GM18907 (cell line): ENCODE data around the gene UHRF1.
"Not testable (repeated sequence)": the region's sequence is repeated elsewhere in the genome, so short reads cannot be mapped to it uniquely, and the experiment has no call there.

Experiments used
- ATAC-seq: cut with Tn5 transposase; IDR thresholded peaks from one replicate; pipeline ENCODE4 v1.9.1; 2021; ENCODE audit warnings: mild to moderate bottlenecking, moderate library complexity; ENCODE audit not compliant: unreplicated experiment

Gene UHRF1

GRCh38 chr19:4932711-4933110, 23.4 kb downstream of the UHRF1 start:
- ATAC-seq = no peak

GRCh38 chr19:4933528-4933927, 24.2 kb downstream of the UHRF1 start:
- no peak for ATAC-seq

- no peak for ATAC-seq
Measured at GRCh38 chr19:4935444-4935843, 26.1 kb downstream of the UHRF1 start.

DNA sequence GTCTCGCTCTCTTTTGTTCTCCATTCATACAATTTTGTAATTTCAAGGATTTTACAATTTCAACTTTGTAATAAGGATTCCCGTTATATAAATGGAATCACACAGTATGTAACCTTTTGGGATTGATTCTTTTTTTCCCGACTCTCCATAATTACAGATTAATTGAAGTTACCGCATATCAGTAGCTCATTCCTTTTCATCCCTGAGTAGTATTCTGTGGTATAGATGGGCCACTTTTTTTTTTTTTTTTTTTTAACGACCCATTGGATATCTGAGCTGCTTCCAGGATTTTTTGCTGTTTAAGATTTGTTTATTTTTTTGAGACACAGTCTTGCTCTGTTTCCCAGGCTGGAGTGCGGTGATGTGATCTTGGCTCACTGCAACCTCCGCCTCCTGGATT, 27.8 kb downstream of the UHRF1 start:
- ATAC-seq = no peak

DNA sequence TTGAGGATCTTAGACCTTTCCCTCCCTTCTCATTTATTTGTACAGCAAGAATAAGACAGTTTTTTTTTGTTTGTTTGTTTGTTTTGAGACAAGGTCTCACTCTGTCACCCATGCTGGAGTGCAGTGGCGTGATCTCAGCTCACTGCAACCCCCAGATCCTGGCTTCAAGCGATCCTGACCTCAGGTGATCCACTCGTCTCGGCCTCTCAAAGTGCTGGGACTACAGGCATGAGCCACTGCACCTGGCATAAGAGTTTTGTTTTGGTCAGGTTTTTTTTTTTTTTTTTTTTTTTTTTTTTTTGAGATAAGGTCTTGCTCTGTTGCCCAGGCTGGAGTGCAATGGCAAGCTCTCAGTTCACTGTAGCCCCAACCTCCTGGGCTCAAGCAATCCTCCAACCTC, 29.2 kb downstream of the UHRF1 start:
- ATAC-seq = not testable (repeated sequence)

DNA sequence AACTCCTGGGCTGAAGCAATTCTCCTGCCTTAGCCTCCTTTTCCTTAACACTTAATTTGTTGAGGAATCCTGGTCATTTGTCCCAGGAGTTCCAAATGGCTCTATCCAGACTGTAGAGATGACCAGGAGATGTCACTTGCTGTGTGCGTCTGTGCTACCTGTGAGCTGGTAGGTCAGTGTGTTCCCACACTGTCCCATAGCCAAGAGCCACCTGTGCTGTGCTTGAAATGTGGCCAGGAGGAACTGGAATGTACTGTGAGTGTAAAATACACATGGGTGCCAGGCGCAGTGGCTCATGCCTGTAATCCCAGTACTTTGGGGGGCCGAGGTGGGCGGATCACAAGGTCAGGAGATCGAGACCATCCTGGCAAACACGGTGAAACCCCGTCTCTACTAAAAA, 30.2 kb downstream of the UHRF1 start:
- no peak for ATAC-seq

DNA sequence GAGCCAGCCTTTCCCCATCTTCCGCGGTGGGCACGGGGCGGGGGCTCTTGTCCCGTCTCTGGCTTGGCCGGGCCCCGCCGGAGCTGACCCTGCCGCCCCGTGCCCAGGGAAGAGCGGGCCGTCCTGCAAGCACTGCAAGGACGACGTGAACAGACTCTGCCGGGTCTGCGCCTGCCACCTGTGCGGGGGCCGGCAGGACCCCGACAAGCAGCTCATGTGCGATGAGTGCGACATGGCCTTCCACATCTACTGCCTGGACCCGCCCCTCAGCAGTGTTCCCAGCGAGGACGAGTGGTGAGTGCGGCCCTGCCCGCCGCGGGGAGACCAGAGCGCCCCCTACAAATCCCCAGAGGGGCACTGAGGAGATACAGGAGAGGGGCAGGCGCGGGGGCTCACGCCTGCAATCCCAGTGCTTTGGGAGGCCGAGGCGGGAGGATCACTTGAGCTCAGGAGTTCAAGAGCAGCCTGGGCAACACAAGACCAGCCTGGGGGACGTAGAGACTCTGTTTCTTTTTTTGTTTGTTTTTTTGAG, 32.4 kb downstream of the UHRF1 start:
- not testable (repeated sequence) for ATAC-seq

- not testable (repeated sequence) for ATAC-seq
Measured at GRCh38 chr19:4950650-4951049, 41.3 kb downstream of the UHRF1 start.

DNA sequence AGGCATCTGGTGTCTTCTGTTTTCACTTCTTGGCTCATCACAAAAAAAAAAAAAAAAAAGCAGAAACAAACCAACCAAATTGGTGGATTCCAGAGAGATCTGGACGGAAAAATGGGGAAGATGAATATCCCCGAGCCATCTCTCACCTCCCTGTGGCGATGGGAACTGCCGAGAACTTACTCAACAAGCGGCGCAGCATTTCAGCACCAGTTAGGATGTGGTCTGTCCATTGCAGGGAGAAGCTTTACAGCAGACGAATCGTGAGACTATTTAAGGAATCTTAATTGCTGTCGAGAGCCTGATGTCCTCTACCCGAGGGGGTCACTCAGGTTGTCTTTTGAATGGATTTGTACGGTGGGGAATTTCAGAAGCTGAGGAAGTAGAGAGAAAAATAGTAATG, 42.4 kb downstream of the UHRF1 start:
- ATAC-seq = no peak

- ATAC-seq = no peak
Measured at GRCh38 chr19:4952945-4953344, 43.6 kb downstream of the UHRF1 start.

DNA sequence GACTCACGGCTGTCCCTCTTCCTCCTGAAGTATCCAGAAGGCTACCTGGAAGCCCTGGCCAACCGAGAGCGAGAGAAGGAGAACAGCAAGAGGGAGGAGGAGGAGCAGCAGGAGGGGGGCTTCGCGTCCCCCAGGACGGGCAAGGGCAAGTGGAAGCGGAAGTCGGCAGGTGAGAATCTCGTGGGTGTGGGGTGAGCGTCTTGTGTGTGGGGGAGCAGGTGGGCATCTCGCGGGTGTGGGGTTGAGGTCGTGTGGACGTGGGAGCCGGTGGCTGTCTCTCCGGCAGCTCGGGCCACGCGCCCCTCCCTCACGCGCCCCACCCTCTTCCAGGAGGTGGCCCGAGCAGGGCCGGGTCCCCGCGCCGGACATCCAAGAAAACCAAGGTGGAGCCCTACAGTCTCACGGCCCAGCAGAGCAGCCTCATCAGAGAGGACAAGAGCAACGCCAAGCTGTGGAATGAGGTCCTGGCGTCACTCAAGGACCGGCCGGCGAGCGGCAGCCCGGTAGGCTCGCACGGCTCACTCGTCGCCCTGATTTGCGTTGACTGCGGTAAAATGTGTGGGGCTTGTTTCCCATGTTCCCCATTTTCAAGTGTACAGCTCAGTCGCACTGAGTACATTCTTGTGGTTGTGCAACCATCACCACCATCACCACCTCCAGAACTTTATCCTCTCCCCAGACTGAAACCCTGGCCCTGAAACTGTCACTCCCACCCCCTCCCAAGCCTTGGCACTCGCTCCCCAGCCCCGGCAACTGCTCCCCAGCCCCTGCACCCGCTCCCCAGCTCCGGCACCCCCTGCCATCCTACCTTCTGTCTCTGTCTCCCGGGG, 45.2 kb downstream of the UHRF1 start:
- ATAC-seq = not testable (repeated sequence)

DNA sequence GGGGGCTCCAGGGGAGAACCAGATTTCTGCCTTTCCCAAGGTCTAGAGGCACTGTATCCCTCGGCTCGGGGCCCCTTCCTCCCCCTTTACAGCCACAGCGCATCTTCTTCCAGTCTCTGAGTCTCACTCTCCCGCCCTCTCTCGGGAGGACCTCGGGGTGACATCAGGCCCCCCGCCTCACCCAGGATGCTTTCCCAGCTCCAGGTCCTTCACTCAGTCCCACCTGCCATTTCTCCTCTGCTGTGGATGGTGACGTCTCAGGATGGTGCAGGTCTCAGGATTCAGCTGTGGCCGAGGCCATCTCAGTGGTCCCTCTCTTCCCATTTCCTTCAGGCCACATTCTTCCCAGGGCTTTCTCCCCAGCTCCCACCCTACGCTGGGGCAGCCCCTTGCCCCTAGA, 46.0 kb downstream of the UHRF1 start:
- ATAC-seq = no peak

GRCh38 chr19:4957981-4958380, 48.7 kb downstream of the UHRF1 start:
- no peak for ATAC-seq

- no peak for ATAC-seq
Measured at GRCh38 chr19:4962085-4962619, 52.9 kb downstream of the UHRF1 start.

- ATAC-seq = no peak
Measured at GRCh38 chr19:4965061-4965460, 55.8 kb downstream of the UHRF1 start.

- no peak for ATAC-seq
Measured at GRCh38 chr19:4966591-4966990, 57.3 kb downstream of the UHRF1 start.

DNA sequence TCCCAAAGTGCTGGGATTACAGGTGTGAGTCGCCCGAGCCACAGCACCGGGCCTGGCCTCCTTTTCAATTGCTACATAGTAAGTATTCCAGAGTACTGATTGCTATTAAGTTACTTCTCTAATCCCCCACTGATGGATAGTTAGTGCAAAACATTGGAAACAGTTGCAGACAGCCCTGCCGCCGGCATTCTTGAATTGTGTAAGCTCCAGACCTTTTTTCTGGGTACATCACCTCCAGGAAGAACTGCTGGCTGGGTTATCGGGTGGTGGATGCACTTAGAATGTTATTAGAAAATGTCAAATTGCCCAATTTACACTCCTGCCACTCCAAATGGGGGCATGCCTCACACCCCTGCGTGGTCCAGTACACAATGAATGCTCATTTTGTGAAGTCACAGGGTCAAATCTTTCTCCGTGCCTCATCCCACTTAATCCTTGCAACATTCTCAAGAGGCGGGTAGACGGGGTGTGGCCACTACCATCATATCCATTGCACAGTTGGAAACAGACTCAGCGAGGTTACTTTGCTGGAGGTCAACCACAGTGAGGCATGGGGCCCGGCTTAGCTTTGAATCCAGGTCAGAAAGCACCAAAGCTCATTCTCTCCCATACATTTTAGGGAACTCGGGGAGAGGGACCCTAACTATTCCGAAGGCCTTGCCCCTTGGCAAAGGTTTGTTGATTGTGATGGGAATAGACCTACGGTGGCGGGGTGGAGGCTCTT, 58.6 kb downstream of the UHRF1 start:
- ATAC-seq = no peak

DNA sequence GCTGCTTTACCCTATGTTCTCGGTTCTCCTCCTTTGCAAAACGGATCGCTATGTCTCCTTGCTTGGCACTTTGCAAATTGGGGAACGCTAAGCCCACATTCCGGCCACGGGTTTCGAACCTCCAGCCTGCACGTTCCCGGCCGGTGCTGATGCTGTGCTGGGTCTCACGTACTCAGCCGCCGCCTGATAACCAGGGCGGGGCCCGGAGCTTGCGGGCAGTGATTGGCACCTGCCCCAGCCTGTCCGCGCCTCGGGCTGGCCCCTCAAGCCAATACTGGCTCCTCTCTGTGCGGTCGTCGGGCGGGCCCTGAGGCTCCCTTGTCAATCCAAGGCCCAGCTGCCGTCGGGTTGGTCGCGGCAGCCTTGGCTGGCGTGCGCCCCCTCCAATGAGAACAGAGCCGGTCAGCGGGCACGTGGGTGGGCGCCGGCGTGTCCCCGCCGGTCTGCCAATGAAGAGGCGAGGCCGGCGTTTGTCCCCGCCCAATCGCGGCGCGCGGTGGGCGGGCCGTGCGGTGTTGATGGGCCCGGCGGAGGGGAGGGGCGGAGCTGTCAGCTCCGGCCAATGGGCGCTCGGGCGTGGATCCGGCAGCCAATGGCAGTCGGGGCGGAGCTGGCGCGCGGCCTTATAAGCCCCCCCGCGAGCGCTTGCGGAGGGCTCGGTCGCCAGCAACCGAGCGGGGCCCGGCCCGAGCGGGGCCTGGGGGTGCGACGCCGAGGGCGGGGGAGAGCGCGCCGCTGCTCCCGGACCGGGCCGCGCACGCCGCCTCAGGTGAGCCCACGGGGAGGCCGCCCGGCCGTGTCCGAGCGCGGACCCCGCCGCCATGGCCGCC, 59.4 kb downstream of the UHRF1 start, which contains the start of gene KDM4B:
Gene KDM4B (plus strand): TSS at position 652 of the 830 bp plus-strand sequence. CDS start 63,778 bp downstream, outside the sequence.
- ATAC-seq = peak; percentile 90

DNA sequence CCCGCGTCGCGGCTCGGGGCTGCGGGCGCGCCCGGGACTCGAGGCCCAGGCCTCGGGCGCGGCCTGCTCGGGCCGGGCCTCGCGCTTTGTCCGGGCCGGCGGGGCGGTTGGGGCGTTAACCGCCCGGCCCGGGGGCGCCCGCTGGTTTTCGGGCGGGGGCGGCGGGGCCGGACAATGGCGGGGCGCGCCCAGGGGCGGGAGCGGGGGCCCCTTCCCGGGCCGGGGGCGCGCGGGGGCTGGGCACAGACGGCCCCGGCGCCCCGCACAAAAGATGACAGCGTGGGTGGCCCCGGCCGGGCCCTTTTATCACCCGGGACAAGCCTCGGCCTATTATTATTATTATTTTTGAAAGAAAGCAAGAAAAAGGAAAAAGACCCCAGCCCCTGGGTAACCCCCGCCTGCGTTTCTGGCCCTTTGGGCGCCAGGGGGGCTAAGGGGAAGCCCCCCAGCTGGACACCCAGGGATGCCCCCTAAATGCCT, 60.0 kb downstream of the UHRF1 start:
- no peak for ATAC-seq

GRCh38 chr19:4969772-4970531, 60.7 kb downstream of the UHRF1 start:
- no peak for ATAC-seq
